ENCODE results near the gene AAMP.

AAMP gene

DNA sequence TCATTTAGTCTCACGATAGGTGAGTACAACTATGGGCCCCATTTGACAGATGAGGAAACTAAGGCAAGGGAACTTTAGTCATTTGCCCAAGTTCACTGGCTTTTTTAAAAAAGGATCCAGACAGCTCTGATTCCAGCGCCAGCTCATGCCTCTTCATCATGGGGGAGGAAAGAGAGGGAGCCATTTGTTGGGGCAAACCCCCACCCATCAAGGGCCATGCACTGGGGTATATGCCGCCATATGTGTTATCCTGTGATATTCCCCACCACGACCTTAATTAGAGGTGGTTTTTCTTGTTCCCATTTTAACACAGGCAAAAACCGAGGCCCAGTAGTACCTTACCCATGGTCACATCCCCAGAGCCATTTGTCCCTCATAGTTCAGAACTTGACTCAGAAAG is 9.8 kb downstream of the AAMP start:
- in situ Hi-C loops (cut with MboI; ENCODE audit: low pct_unique_long_range_greater_than_20kb, low sequenced_read_pairs, unreplicated experiment) = no loop called here
- no peak for DNase-seq (ENCODE audit: low spot score)
- TF ChIP-seq, protein P1, sequence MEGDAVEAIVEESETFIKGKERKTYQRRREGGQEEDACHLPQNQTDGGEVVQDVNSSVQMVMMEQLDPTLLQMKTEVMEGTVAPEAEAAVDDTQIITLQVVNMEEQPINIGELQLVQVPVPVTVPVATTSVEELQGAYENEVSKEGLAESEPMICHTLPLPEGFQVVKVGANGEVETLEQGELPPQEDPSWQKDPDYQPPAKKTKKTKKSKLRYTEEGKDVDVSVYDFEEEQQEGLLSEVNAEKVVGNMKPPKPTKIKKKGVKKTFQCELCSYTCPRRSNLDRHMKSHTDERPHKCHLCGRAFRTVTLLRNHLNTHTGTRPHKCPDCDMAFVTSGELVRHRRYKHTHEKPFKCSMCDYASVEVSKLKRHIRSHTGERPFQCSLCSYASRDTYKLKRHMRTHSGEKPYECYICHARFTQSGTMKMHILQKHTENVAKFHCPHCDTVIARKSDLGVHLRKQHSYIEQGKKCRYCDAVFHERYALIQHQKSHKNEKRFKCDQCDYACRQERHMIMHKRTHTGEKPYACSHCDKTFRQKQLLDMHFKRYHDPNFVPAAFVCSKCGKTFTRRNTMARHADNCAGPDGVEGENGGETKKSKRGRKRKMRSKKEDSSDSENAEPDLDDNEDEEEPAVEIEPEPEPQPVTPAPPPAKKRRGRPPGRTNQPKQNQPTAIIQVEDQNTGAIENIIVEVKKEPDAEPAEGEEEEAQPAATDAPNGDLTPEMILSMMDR (IDR thresholded peaks at IDR 0.05; ENCODE audit: extremely low read depth, insufficient read depth, missing control alignments) = no peak

DNA sequence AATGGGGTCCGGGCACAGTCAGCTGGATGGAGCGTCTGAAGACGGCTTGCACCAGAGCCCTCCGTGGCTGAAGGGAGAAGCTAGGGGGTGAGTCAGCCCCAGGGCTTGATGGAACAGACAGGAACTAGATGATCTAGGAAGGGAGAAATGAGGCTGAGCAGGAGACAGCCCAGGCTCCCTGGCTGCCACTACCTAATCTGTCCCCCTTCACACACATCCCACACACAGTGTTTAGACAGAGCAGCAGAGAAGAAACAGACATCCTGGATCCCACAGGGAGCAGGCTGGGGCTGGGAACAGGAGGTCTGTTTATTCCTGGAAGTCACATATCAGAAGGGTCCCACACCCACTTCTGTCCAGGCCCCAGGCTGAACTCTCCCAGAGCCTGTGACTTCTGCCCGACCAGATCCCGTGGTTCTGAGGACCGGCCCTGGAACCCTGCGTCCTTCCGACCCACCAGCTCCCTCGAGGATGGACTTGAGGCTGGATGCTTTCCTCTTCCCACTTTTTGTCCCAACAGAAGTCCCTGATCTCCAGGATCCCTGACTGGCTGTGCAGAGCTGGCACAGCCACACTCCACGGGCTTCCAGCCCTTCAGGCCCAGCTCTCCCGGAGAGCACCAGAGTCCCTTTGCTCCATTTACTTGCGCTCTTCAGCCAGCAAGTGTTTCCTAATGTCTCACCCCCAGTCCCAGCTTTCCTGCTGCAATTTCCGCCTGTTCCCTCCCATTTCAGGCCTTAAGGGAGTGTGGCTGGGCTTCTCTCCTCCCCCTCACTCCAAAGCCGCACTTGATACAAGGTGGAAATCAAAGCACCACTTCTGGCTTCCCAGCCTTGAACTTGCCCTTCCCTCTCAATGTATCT is 10.6 kb downstream of the AAMP start:
- in situ Hi-C loops (cut with MboI; ENCODE audit: low pct_unique_long_range_greater_than_20kb, low sequenced_read_pairs, unreplicated experiment) = no loop called here
- TF ChIP-seq, protein P1 (IDR thresholded peaks at IDR 0.05; ENCODE audit: extremely low read depth, insufficient read depth, missing control alignments) = no peak
- no peak for DNase-seq (ENCODE audit: low spot score)

DNA sequence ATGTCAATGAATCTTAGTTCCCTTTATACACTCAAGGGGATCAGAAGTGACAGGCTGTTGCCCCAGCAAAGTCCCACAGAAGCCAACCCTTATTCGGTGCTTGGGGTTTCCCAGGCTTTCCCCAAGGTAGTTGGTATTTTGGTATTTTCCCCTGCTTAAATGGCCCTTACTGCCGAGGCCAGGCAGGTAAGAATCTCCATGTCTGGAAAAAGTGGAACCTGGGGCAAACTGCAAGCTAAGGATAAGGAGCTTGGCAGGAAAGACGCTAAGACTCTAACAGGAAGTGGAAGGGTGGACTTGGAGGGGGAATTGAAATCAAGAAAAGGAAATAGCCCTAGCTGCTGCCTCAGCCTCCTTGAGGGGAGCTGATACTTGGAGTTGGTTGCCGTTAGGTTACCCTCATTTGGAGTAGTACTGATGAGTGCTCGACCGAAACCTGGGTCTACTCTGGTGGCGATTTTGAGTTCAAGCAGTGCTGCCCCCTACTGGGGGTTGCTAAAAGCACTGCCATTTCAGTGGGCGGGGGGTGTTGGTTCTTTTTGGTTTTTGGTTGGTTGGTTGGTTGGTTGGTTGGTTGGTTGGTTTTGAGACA is 12.5 kb downstream of the AAMP start:
- TF ChIP-seq, protein P1 (IDR thresholded peaks at IDR 0.05; ENCODE audit: extremely low read depth, insufficient read depth, missing control alignments) = peak; percentile 70
- in situ Hi-C loops (cut with MboI; ENCODE audit: low pct_unique_long_range_greater_than_20kb, low sequenced_read_pairs, unreplicated experiment) = no loop called here
- peak; percentile 83 for DNase-seq (ENCODE audit: low spot score)

DNA sequence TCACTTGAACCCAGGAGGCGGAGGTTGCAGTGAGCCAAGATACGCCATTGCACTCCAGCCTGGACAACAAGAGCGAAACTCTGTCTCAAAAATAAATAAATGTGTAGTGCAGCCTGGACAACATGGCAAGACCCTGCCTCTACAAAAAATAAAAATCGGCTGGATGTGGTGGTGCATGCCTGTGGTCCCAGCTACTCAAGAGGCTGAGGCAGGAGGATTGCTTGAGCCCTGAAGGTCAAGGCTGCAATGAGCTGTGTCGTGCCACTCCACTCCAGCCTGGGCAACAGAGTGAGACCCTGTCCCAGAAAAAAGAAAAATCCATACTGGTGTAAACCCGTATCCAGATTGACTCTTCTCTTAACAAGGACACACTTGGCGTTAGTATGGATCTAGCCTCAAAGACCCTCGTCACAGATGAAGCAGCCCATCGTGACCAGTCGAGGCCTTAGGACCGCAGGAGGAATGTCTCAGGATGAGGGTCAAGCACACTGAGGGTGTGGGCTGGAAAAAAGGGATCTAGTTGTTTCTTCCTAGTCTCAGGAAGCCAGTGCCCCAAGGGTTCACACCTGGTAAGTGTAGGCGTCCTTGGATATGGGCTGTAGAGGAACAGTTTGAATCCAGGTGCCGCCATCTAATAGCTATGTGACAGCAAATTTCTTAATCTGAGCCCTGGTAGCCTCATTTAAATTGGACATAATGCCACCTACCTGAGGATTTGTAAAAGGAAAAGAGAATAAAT is 13.2 kb downstream of the AAMP start:
- TF ChIP-seq, protein P1 (IDR thresholded peaks at IDR 0.05; ENCODE audit: extremely low read depth, insufficient read depth, missing control alignments) = no peak
- in situ Hi-C loops (cut with MboI; ENCODE audit: low pct_unique_long_range_greater_than_20kb, low sequenced_read_pairs, unreplicated experiment) = no loop called here
- DNase-seq (ENCODE audit: low spot score) = no peak

DNA sequence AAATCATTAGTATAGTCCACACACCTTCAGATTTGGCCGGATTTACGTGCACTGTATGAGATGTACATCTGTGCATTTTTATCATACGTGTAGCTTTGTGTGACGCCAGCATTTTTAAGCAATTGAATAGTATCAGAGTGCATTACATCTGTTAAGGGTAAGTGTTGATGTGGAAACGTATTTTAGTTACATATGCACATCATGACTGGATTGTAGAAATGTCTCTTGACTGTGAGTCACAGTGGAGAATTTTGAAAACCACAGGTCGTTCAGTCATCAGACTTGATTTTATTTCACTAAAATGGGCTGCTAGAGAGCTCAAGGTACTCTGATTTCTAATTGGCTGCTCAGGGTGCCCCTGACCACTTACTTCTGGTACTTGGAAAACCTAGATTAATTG is 14.5 kb downstream of the AAMP start:
- in situ Hi-C loops (cut with MboI; ENCODE audit: low pct_unique_long_range_greater_than_20kb, low sequenced_read_pairs, unreplicated experiment) = no loop called here
- DNase-seq (ENCODE audit: low spot score) = no peak
- TF ChIP-seq, protein P1 (IDR thresholded peaks at IDR 0.05; ENCODE audit: extremely low read depth, insufficient read depth, missing control alignments) = no peak

DNA sequence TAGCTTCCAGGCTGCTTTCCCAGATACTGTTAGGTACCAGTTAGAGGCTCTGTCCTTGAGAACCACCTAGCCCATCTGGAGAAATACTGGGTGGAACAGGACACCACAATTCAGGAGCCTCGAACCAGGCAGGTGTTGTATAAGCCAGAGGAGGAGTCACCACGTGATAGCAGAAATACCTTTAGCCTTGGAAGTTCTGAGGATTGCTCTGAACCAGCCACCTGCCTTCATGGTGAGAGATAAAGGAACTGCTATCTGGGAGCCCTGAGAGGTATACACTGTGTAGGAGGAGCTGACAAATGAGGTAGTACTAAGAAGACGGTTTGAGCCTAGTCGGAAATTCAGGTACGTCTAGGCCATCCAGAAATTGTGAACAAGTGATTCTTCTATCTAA is 16.7 kb downstream of the AAMP start:
- no peak for DNase-seq (ENCODE audit: low spot score)
- TF ChIP-seq, protein P1 (IDR thresholded peaks at IDR 0.05; ENCODE audit: extremely low read depth, insufficient read depth, missing control alignments) = no peak
- in situ Hi-C loops (cut with MboI; ENCODE audit: low pct_unique_long_range_greater_than_20kb, low sequenced_read_pairs, unreplicated experiment) = no loop called here
